Measurements from ENCODE around the gene PIGV.

- TF ChIP-seq CTCF (IDR thresholded peaks at IDR 0.05; ENCODE audit: insufficient read depth, low read depth, low read length) (no peak), EZH2 (IDR thresholded peaks at IDR 0.05; ENCODE audit: insufficient read depth, low read length) (no peak)
Measured at GRCh38 chr1:26780344-26780957, 7.3 kb upstream of the PIGV start.

Data from astrocyte (in vitro differentiated cells and primary cell).